Thymus (tissue), 11 donors: Measurements from ENCODE around the gene CDC7. TPM values are rescaled to one million over a fixed set of nuclear protein-coding genes. Genes with fewer than 3 reads are reported as not detected.
A peak's percentile ranks its signal among the peaks of the same experiment; 100 is the strongest.
"Not testable (repeated sequence)": the region's sequence is repeated elsewhere in the genome, so short reads cannot be mapped to it uniquely, and the experiment has no call there.

ENCODE experiments used
- DNase-seq, 9 donors: peaks; one replicate each; pipeline ENCODE4 v3.0.0-alpha.2; 2013; ENCODE audit warnings: low spot score in 9 of 9, low read depth in 6 of 9, missing footprints in 1 of 9
- H3K27ac ChIP-seq, 2 donors: one replicate each; pipeline ENCODE4 v1.5.1; 2013; ENCODE audit warnings: control low read depth in 1 of 2, low read depth in 1 of 2, low read length in 1 of 2, mild to moderate bottlenecking in 1 of 2, moderate library complexity in 1 of 2
- H3K27me3 ChIP-seq, 2 donors: one replicate each; pipeline ENCODE4 v1.5.1; 2013; ENCODE audit warnings: low read length in 1 of 2; ENCODE audit not compliant: control insufficient read depth in 2 of 2, insufficient read depth in 1 of 2
- H3K36me3 ChIP-seq, 2 donors: one replicate each; pipeline ENCODE4 v1.5.1; 2013; ENCODE audit warnings: low read length in 1 of 2, mild to moderate bottlenecking in 1 of 2, moderate library complexity in 1 of 2; ENCODE audit not compliant: control insufficient read depth in 2 of 2, insufficient read depth in 2 of 2
- H3K4me1 ChIP-seq, 2 donors: one replicate each; pipeline ENCODE4 v1.5.1; 2013; ENCODE audit warnings: low read length in 2 of 2; ENCODE audit not compliant: control insufficient read depth in 2 of 2, insufficient read depth in 2 of 2
- H3K4me3 ChIP-seq, 2 donors: one replicate each; pipeline ENCODE4 v1.5.1; 2013; ENCODE audit warnings: low read length in 2 of 2, control low read depth in 1 of 2, mild to moderate bottlenecking in 1 of 2
- H3K9me3 ChIP-seq, 2 donors: one replicate each; pipeline ENCODE4 v1.5.1; 2013; ENCODE audit warnings: low read length in 1 of 2, mild to moderate bottlenecking in 1 of 2; ENCODE audit not compliant: control insufficient read depth in 2 of 2, insufficient read depth in 1 of 2
- WGBS: extraction: QIAGEN DNeasy Blood & Tissue Kit; methylation state at CpG from one replicate; pipeline ENCODE4 v1.1.7; 2013; 5-methylcytosine and 5-hydroxymethylcytosine counted together
- polyA plus RNA-seq: library from polyadenylated mRNA; stranded (reverse); fragments of 200-250 nt; gene quantifications from one replicate; pipeline ENCODE4 v1.2.3, GENCODE V29; 2013
- total RNA-seq: library from RNA; stranded (reverse); fragments of 120-200 nt; gene quantifications from one replicate; pipeline ENCODE4 v1.2.4, GENCODE V29; 2013
- donor health status: healthy.

CDC7 gene
- total and polyA plus RNA-seq, 2 donors: 8.1 to 18.3 TPM

- peaks cover 8 to 33% of the 10 kb centered on the region in 2 donors for H3K36me3 ChIP-seq
- not testable (repeated sequence) for H3K4me3 ChIP-seq
- whole genome bisulfite sequencing: 91% methylated on average over 7 of the region's 7 CpGs
Measured at GRCh38 chr1:91516605-91517004, 16.0 kb downstream of the CDC7 start.

GRCh38 chr1:91519167-91519566 is 18.5 kb downstream of the CDC7 start:
- H3K4me3 ChIP-seq, H3K27me3 ChIP-seq, H3K4me1 ChIP-seq, H3K27ac ChIP-seq, DNase-seq, H3K9me3 ChIP-seq: not testable (repeated sequence)
- 94% methylated on average over 2 of the region's 2 CpGs for WGBS
- peaks cover 8 to 26% of the 10 kb centered on the region in 2 donors for H3K36me3 ChIP-seq

More at GRCh38 chr1:91516605-91517004, 16.0 kb downstream of the CDC7 start:
- H3K27me3 ChIP-seq, H3K4me1 ChIP-seq, DNase-seq, H3K27ac ChIP-seq, H3K9me3 ChIP-seq: not testable (repeated sequence)

- Histone ChIP-seq H3K27me3 (no peaks in the 10 kb centered on the region), H3K4me3 (no peak overlapping the region), H3K27ac (no peak overlapping the region), H3K36me3 (peaks cover 4 to 16% of the 10 kb centered on the region in 2 donors), H3K9me3 (no peaks in the 10 kb centered on the region), H3K4me1 (no peaks in the 10 kb centered on the region)
- WGBS: over 99% methylated on average over 2 of the region's 2 CpGs
- DNase-seq: no peak
Measured at GRCh38 chr1:91520942-91521507, 20.4 kb downstream of the CDC7 start.

- DNase-seq: peak in 5 of 9 donors; percentile 16 to 45 (median 28)
- H3K27me3 ChIP-seq: no peaks in the 10 kb centered on the region
- no peaks in the 10 kb centered on the region for H3K4me1 ChIP-seq
- no peak overlapping the region for H3K4me3 ChIP-seq
- WGBS: 85% methylated on average over 1 of the region's 1 CpG
- no peaks in the 10 kb centered on the region for H3K9me3 ChIP-seq
- H3K36me3 ChIP-seq: peaks cover 2 to 8% of the 10 kb centered on the region in 2 donors
- H3K27ac ChIP-seq: no peak overlapping the region
Measured at GRCh38 chr1:91523482-91523881, 22.8 kb downstream of the CDC7 start.

- Histone ChIP-seq H3K36me3 (peaks cover 0 to 3% of the 10 kb centered on the region in 2 donors), H3K4me1 (no peaks in the 10 kb centered on the region), H3K9me3 (no peaks in the 10 kb centered on the region), H3K4me3 (no peak overlapping the region), H3K27ac (no peak overlapping the region), H3K27me3 (no peaks in the 10 kb centered on the region)
- DNase-seq: no peak
- 95% methylated on average over 5 of the region's 5 CpGs for WGBS
Measured at GRCh38 chr1:91526496-91526895, 25.8 kb downstream of the CDC7 start.

GRCh38 chr1:91527266-91527765 is 26.7 kb downstream of the CDC7 start:
- no peak overlapping the region for H3K27ac ChIP-seq
- no peaks in the 10 kb centered on the region for H3K27me3 ChIP-seq
- H3K4me1 ChIP-seq: no peaks in the 10 kb centered on the region
- 98% methylated on average over 4 of the region's 4 CpGs for WGBS
- H3K9me3 ChIP-seq: no peaks in the 10 kb centered on the region
- peaks cover 0 to 3% of the 10 kb centered on the region in 2 donors for H3K36me3 ChIP-seq
- H3K4me3 ChIP-seq: no peak overlapping the region
- no peak for DNase-seq

GRCh38 chr1:91527781-91528180 is 27.1 kb downstream of the CDC7 start:
- H3K4me3 ChIP-seq: no peak overlapping the region
- H3K27me3 ChIP-seq: no peaks in the 10 kb centered on the region
- no peaks in the 10 kb centered on the region for H3K4me1 ChIP-seq
- H3K36me3 ChIP-seq: peaks cover 0 to 3% of the 10 kb centered on the region in 2 donors
- no peaks in the 10 kb centered on the region for H3K9me3 ChIP-seq
- no peak for DNase-seq
- no peak overlapping the region for H3K27ac ChIP-seq
- 95% methylated on average over 2 of the region's 2 CpGs for WGBS

- Histone ChIP-seq H3K36me3 (no peaks in the 10 kb centered on the region), H3K4me1 (no peaks in the 10 kb centered on the region), H3K4me3 (no peak overlapping the region), H3K27ac (no peak overlapping the region), H3K9me3 (no peaks in the 10 kb centered on the region), H3K27me3 (no peaks in the 10 kb centered on the region)
- DNase-seq: no peak
- 76% methylated on average over 3 of the region's 3 CpGs for WGBS
Measured at GRCh38 chr1:91529856-91530255, 29.2 kb downstream of the CDC7 start.

GRCh38 chr1:91533361-91534024 is 32.8 kb downstream of the CDC7 start:
- DNase-seq: no peak
- Histone ChIP-seq H3K27me3 (no peaks in the 10 kb centered on the region), H3K27ac (no peak overlapping the region), H3K4me1 (no peaks in the 10 kb centered on the region), H3K9me3 (no peaks in the 10 kb centered on the region), H3K4me3 (no peak overlapping the region), H3K36me3 (no peaks in the 10 kb centered on the region)
- 97% methylated on average over 4 of the region's 4 CpGs for WGBS
